HG02588 (cell line): ENCODE results near the gene NDUFA12.

Source experiments
- ATAC-seq: cut with Tn5 transposase; IDR thresholded peaks from one replicate; pipeline ENCODE4 v1.9.1; 2021; ENCODE audit warnings: mild to moderate bottlenecking, moderate library complexity; ENCODE audit not compliant: unreplicated experiment

Gene NDUFA12

DNA sequence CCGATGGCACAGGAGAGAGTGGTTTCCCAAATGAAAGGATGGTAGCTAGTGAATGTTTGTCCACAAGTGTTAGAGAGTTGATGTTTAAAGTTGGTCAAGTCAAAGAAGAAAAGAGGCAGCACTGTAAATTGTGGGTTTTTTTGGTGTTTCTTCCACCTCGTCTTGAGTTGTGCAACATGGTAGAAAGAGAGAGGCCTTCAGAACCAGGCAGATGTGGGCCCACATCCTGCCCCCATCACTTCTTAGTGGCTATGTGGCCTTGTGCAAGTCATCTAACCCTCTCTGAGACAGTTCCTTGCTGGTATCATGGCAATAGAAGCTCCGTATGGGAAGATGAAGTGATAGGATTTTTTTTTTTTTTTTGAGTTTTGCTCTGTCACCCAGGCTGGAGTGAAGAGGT, 60.8 kb downstream of the NDUFA12 start:
- no peak for ATAC-seq

DNA sequence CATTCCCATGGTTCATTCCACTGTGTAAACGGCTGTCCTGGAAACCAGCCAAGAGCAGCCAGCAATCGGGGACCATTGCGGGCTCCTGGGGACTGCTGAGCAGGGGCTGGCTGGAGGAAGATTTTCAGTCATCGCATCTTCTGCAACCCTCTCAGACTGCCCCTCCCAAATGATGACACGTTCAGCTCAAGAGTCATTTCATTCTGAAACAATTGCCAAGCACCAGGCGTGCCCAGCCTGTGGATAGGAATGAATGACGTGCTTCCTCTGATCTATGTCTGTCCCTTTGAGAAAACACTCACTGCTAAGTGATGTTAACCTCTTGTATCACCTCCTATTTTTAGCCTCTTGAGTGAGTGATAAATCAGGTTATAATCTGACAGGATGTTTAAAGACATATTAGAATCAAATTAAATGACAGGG, 62.0 kb downstream of the NDUFA12 start:
- ATAC-seq: no peak

DNA sequence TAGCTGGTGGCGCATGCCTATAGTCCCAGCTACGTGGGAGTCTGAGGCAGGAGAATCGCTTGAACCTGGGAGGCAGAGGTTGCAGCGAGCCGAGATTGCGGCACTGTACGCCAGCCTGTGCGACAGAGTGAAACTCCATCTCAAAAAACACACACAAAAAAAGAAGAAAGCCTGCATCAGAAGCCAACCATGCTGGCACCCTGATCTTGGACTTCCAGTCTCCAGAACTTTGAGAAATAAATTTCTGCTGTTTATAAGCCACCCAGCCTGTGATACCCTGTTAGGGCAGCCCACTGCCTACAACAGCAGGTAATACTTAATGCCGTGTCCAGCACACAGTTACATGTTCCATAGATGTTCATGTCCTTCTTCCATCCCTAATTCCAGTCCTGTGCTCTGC, 62.7 kb downstream of the NDUFA12 start:
- ATAC-seq: no peak

DNA sequence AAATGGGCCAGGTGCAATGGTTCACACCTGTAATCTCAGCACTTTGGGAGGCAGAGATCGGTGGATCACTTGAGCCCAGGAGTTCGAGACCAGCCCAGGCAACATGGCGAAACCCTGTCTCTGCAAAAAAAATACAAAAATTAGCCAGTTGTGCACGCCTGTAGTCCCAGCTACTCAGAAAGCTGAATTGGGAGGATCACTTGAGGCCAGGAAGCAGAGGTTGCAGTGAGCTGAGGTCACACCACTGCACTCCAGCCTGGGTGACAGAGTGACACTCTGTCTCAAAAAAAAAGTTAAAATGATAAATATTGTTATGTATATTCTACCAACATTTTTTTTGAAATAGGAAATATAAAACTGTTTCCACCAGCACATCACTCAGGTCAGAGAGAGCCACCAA, 64.9 kb downstream of the NDUFA12 start:
- ATAC-seq: no peak

DNA sequence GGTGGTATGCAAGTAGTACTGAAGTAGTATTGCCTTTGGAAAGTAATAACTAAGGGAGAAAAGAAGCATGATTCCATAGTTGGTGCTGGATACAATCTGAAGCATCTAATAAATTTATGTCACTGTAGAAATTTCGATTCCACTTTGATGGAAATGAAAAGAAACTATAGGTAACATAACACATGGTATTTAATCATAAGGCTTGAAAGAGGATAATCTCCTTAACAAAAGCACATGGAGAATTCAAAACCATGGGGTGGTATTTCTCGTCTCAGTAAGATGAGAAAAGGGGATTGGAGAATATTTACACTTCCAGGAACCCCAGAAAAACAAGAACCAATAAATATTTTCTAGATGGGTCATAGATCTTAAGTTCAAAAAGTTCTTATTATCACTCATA, 72.7 kb downstream of the NDUFA12 start:
- ATAC-seq: no peak

DNA sequence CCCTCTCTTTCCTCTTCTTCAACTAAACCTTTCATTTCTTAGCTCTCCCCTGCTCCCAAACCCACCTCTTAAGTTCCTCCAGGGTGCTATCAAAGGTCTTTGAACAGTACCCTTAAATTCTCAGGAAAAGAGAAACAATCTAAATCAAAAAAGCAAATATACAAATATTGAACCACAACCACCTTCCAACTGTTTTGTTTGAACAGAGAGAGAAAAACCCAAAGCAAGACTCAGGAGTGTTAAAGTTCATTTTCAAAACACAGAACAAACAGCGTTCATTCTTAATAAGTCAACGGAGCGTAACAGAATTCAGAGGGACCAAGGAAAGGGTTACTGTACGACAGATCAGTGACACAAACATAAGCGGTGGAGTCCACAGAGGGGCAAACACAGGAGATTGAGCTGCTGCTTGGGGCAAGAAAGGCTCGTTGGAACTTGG, 73.3 kb downstream of the NDUFA12 start:
- no peak for ATAC-seq

DNA sequence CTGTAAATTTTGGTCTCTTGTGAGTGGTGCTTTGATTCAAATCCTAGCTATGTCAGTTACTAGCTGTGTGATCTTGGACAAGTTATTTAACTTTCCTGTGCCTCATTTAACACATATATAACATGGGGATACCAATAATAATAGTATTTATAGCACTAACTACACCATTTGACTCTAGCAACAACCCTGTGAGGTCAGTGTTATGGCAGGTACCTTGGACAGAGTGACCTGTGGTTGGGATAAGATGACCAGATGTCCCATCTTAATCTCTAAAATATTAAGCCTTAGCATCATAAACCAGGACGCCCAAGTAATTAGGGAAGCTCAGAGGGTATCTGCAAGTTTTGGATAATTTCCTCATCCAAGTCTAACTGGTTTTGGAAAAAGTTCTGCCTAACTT, 73.7 kb downstream of the NDUFA12 start:
- ATAC-seq: no peak

DNA sequence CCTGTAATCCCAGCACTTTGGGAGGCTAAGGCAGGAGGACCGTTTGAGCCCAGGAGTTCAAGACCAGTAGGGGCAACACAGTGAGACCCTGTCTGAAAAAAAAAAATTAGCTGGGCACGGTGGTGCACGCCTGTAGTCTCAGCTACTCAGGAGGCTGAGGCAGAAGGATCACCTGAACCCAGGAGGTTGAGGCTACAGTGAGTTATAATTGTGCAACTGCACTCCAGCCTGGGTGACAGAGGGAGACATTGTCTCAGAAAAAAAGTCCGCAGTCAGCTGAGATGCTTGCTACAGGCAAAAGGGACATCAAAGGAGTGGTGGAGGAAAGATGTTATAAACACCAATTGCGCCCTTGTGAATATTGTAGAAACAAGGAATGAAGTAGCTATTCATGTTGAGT, 77.8 kb downstream of the NDUFA12 start:
- no peak for ATAC-seq

DNA sequence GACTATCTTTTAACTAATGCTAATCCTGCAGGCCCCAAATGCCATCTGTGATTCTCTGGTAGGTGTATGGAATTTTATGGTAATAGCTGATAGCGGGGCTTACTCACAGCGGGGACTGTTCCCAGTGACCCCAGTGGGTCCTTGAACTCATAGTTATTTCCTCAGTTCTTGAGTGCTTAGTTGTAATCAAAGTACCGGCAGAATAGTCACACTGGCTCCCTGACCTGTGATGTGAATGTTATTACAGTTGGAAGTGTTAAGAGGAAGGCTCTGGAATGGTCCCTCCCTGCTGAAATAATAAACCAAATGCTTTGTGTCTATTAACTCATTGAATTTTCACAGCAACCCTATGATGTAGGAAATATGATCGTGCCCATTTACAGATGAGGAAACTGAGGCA, 78.3 kb downstream of the NDUFA12 start:
- ATAC-seq: no peak

DNA sequence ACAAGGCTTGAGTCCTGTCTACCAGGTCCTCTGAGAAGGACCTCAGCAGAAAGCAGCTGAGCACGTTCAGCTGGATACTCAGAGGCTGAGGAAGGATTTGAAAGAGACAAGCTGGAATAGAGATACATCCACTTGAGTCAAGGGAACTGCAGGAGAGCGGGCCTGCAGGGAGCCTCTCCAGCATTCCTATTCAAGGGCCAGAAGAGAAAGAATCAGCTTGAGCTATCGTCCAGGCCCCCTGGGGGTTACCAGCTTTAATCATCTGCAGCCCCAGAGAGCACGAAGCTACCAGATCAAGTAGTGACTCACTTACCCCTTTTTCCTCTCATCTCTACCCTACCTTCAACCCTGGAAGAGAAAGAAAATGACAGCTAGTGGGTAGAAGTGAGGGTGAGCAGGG, 80.9 kb downstream of the NDUFA12 start:
- no peak for ATAC-seq
